Measurements from ENCODE around the gene CLEC3B. TPM values are rescaled to one million over a fixed set of nuclear protein-coding genes. Genes with fewer than 3 reads are reported as not detected.

CLEC3B gene
- total and polyA plus RNA-seq, 4 donors, result 33.1 to 167 (median 90.3) TPM

DNA sequence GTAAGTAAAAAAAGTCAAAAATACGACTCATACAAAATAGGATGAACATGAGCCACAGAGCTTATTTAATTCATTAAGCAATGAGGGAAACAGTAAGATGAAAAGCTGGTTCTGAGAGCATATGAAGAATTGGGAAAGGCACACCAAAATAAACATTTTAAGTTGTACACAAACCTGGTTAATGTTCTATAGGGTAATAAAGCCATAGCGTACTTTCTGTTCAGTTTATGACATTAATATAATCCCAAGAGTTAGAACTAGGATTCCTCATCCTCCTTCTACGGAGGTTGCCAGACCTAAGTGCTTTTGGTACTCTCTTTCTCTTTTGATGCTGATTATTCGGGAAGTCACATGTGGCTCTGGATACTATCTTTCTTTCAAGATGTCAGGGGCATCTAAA, 41.4 kb downstream of the CLEC3B start:
- Histone ChIP-seq H3K4me1 (ENCODE audit: control insufficient read depth in 5 of 5, insufficient read depth in 5 of 5, low read length in 5 of 5) (peaks cover 0 to 5% (median 2%) of the 10 kb centered on the region in 5 donors), H3K9ac (ENCODE audit: insufficient read depth in 1 of 2, low read length in 2 of 2) (no peak overlapping the region), H3K4me3 (no peak overlapping the region), H3K27me3 (ENCODE audit: control insufficient read depth in 3 of 3, insufficient read depth in 3 of 3, low read length in 2 of 3) (no peaks in the 10 kb centered on the region), H3K27ac (ENCODE audit: low read depth in 1 of 2, low read length in 1 of 2) (no peak overlapping the region), H3K9me3 (ENCODE audit: control insufficient read depth in 4 of 4, insufficient read depth in 3 of 4, low read length in 3 of 4) (no peaks in the 10 kb centered on the region), H3K36me3 (ENCODE audit: control insufficient read depth in 4 of 4, insufficient read depth in 4 of 4, low read length in 4 of 4) (no peaks in the 10 kb centered on the region)
- no peak for ATAC-seq (ENCODE audit: insufficient read depth, low FRiP score)
- DNase-seq, result no peak
- 90% methylated on average over 3 of the region's 4 CpGs for WGBS, 2 donors
- TF ChIP-seq, protein P1, sequence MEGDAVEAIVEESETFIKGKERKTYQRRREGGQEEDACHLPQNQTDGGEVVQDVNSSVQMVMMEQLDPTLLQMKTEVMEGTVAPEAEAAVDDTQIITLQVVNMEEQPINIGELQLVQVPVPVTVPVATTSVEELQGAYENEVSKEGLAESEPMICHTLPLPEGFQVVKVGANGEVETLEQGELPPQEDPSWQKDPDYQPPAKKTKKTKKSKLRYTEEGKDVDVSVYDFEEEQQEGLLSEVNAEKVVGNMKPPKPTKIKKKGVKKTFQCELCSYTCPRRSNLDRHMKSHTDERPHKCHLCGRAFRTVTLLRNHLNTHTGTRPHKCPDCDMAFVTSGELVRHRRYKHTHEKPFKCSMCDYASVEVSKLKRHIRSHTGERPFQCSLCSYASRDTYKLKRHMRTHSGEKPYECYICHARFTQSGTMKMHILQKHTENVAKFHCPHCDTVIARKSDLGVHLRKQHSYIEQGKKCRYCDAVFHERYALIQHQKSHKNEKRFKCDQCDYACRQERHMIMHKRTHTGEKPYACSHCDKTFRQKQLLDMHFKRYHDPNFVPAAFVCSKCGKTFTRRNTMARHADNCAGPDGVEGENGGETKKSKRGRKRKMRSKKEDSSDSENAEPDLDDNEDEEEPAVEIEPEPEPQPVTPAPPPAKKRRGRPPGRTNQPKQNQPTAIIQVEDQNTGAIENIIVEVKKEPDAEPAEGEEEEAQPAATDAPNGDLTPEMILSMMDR (IDR thresholded peaks at IDR 0.05; ENCODE audit: control extremely low read depth, extremely low read depth), result no peak

DNA sequence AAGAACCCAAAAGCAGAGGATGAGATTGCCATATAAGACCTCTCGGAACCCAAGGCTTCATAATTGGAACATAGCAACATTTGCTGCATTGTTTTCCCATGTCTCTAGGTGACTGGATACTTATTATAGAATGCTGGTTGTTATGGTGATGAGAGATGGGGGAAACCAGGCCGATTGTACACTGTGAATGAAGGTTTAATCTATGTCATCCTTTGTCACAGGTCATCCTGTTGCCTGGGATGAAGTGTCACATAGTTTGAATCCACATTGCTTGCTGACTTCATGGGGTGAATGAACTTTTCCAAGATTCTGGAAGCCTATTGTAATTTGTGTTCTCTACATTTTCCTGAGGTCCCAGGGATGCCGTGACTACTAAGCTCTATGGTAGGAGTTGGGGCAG, 41.8 kb downstream of the CLEC3B start:
- H3K4me1 ChIP-seq (ENCODE audit: control insufficient read depth in 5 of 5, insufficient read depth in 5 of 5, low read length in 5 of 5), result peaks cover 0 to 5% (median 2%) of the 10 kb centered on the region in 5 donors
- H3K9ac ChIP-seq (ENCODE audit: insufficient read depth in 1 of 2, low read length in 2 of 2), result no peak overlapping the region
- no peak overlapping the region for H3K27ac ChIP-seq (ENCODE audit: low read depth in 1 of 2, low read length in 1 of 2)
- TF ChIP-seq, protein P1 (IDR thresholded peaks at IDR 0.05; ENCODE audit: control extremely low read depth, extremely low read depth), result no peak
- DNase-seq (no peak), ATAC-seq (ENCODE audit: insufficient read depth, low FRiP score) (no peak)
- no peaks in the 10 kb centered on the region for H3K36me3 ChIP-seq (ENCODE audit: control insufficient read depth in 4 of 4, insufficient read depth in 4 of 4, low read length in 4 of 4)
- no peak overlapping the region for H3K4me3 ChIP-seq
- no peaks in the 10 kb centered on the region for H3K9me3 ChIP-seq (ENCODE audit: control insufficient read depth in 4 of 4, insufficient read depth in 3 of 4, low read length in 3 of 4)
- no peaks in the 10 kb centered on the region for H3K27me3 ChIP-seq (ENCODE audit: control insufficient read depth in 3 of 3, insufficient read depth in 3 of 3, low read length in 2 of 3)
- WGBS, 2 donors, result 81 to 89% methylated on average over 3 of the region's 3 CpGs

DNA sequence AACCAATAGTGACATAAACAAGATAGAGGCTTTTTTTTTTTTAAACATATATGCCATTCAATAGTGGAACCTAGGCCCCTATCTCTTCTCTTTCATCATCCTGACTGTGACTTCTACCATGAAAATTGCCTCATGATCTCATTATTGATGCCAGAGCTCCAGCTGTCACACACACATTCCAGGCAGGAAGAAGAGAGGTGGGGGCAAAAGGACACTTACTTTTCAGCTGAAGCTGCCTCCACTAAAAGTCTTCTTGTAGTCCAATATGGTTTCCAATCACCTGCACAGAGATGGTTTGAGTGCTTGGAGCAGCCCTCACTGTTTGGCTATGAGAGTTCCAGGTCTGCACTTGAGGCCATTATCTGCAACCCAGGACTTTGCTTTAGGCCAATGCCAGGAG, 45.0 kb downstream of the CLEC3B start:
- Histone ChIP-seq H3K4me1 (ENCODE audit: control insufficient read depth in 5 of 5, insufficient read depth in 5 of 5, low read length in 5 of 5) (no peaks in the 10 kb centered on the region), H3K36me3 (ENCODE audit: control insufficient read depth in 4 of 4, insufficient read depth in 4 of 4, low read length in 4 of 4) (no peaks in the 10 kb centered on the region), H3K27ac (ENCODE audit: low read depth in 1 of 2, low read length in 1 of 2) (no peak overlapping the region), H3K4me3 (no peak overlapping the region), H3K27me3 (ENCODE audit: control insufficient read depth in 3 of 3, insufficient read depth in 3 of 3, low read length in 2 of 3) (no peaks in the 10 kb centered on the region), H3K9ac (ENCODE audit: insufficient read depth in 1 of 2, low read length in 2 of 2) (no peak overlapping the region), H3K9me3 (ENCODE audit: control insufficient read depth in 4 of 4, insufficient read depth in 3 of 4, low read length in 3 of 4) (peaks cover 0 to 2% (median 0%) of the 10 kb centered on the region in 4 donors)
- TF ChIP-seq, protein P1 (IDR thresholded peaks at IDR 0.05; ENCODE audit: control extremely low read depth, extremely low read depth), result no peak
- DNase-seq, result no peak
- no peak for ATAC-seq (ENCODE audit: insufficient read depth, low FRiP score)
